ENCODE results near the gene RTL10.
A peak's percentile ranks its signal among the peaks of the same experiment; 100 is the strongest.

Gene RTL10

GRCh38 chr22:19854778-19855503 lies at the start of gene RTL10, which contains the start of gene GNB1L:
RTL10 (minus strand) TSS chr22:19854874; CDS start chr22:19852261, 2,613 bp downstream.
GNB1L (minus strand) TSS chr22:19854874; CDS start chr22:19821355, 33,519 bp downstream.
- Histone ChIP-seq H3K4me3 (ENCODE audit: low read depth in 1 of 2, low read length in 2 of 2) (peak within 1 kb of the TSS; percentile 89 to 96), H3K36me3 (ENCODE audit: control insufficient read depth in 1 of 2, insufficient read depth in 2 of 2, low read length in 2 of 2) (peaks cover 15 to 29% of the 10 kb centered on the region in 2 donors), H3K27me3 (ENCODE audit: low read depth, low read length) (no peaks in the 10 kb centered on the region), H3K4me1 (ENCODE audit: control insufficient read depth in 1 of 2, insufficient read depth in 2 of 2, low read length in 2 of 2) (peaks cover 20 to 26% of the 10 kb centered on the region in 2 donors), H3K9me3 (ENCODE audit: control insufficient read depth in 1 of 2, low read length in 2 of 2) (no peaks in the 10 kb centered on the region), H3K27ac (ENCODE audit: low read length) (peak within 1 kb of the TSS; percentile 88)

GRCh38 chr22:19904174-19904856 lies 49.6 kb upstream of the RTL10 start:
- no peak overlapping the region for H3K27ac ChIP-seq (ENCODE audit: low read length)
- H3K9me3 ChIP-seq (ENCODE audit: control insufficient read depth in 1 of 2, low read length in 2 of 2): no peaks in the 10 kb centered on the region
- H3K4me1 ChIP-seq (ENCODE audit: control insufficient read depth in 1 of 2, insufficient read depth in 2 of 2, low read length in 2 of 2): no peaks in the 10 kb centered on the region

GRCh38 chr22:19903513-19903912 lies 48.8 kb upstream of the RTL10 start:
- H3K27me3 ChIP-seq (ENCODE audit: low read depth, low read length): no peaks in the 10 kb centered on the region
- H3K4me1 ChIP-seq (ENCODE audit: control insufficient read depth in 1 of 2, insufficient read depth in 2 of 2, low read length in 2 of 2): no peaks in the 10 kb centered on the region
- no peak overlapping the region for H3K27ac ChIP-seq (ENCODE audit: low read length)
- no peaks in the 10 kb centered on the region for H3K9me3 ChIP-seq (ENCODE audit: control insufficient read depth in 1 of 2, low read length in 2 of 2)
- no peak overlapping the region for H3K4me3 ChIP-seq (ENCODE audit: low read depth in 1 of 2, low read length in 2 of 2)
- H3K36me3 ChIP-seq (ENCODE audit: control insufficient read depth in 1 of 2, insufficient read depth in 2 of 2, low read length in 2 of 2): peaks cover 6 to 38% of the 10 kb centered on the region in 2 donors

More at GRCh38 chr22:19904174-19904856, 49.6 kb upstream of the RTL10 start:
- Histone ChIP-seq H3K27me3 (ENCODE audit: low read depth, low read length) (no peaks in the 10 kb centered on the region), H3K4me3 (ENCODE audit: low read depth in 1 of 2, low read length in 2 of 2) (no peak overlapping the region), H3K36me3 (ENCODE audit: control insufficient read depth in 1 of 2, insufficient read depth in 2 of 2, low read length in 2 of 2) (peaks cover 0 to 31% of the 10 kb centered on the region in 2 donors)

- Histone ChIP-seq H3K4me3 (ENCODE audit: low read depth in 1 of 2, low read length in 2 of 2) (no peak overlapping the region), H3K27me3 (ENCODE audit: low read depth, low read length) (no peaks in the 10 kb centered on the region), H3K4me1 (ENCODE audit: control insufficient read depth in 1 of 2, insufficient read depth in 2 of 2, low read length in 2 of 2) (no peaks in the 10 kb centered on the region), H3K9me3 (ENCODE audit: control insufficient read depth in 1 of 2, low read length in 2 of 2) (no peaks in the 10 kb centered on the region), H3K36me3 (ENCODE audit: control insufficient read depth in 1 of 2, insufficient read depth in 2 of 2, low read length in 2 of 2) (peaks cover 6 to 43% of the 10 kb centered on the region in 2 donors), H3K27ac (ENCODE audit: low read length) (no peak overlapping the region)
Observed at GRCh38 chr22:19903031-19903430, 48.4 kb upstream of the RTL10 start.

GRCh38 chr22:19902245-19902715 lies 47.6 kb upstream of the RTL10 start:
- Histone ChIP-seq H3K4me1 (ENCODE audit: control insufficient read depth in 1 of 2, insufficient read depth in 2 of 2, low read length in 2 of 2) (no peaks in the 10 kb centered on the region), H3K27me3 (ENCODE audit: low read depth, low read length) (no peaks in the 10 kb centered on the region), H3K36me3 (ENCODE audit: control insufficient read depth in 1 of 2, insufficient read depth in 2 of 2, low read length in 2 of 2) (peaks cover 6 to 49% of the 10 kb centered on the region in 2 donors), H3K4me3 (ENCODE audit: low read depth in 1 of 2, low read length in 2 of 2) (no peak overlapping the region), H3K27ac (ENCODE audit: low read length) (no peak overlapping the region), H3K9me3 (ENCODE audit: control insufficient read depth in 1 of 2, low read length in 2 of 2) (no peaks in the 10 kb centered on the region)

GRCh38 chr22:19901577-19902244 lies 47.0 kb upstream of the RTL10 start:
- no peak overlapping the region for H3K27ac ChIP-seq (ENCODE audit: low read length)
- H3K4me3 ChIP-seq (ENCODE audit: low read depth in 1 of 2, low read length in 2 of 2): no peak overlapping the region
- no peaks in the 10 kb centered on the region for H3K27me3 ChIP-seq (ENCODE audit: low read depth, low read length)
- peaks cover 6 to 55% of the 10 kb centered on the region in 2 donors for H3K36me3 ChIP-seq (ENCODE audit: control insufficient read depth in 1 of 2, insufficient read depth in 2 of 2, low read length in 2 of 2)
- H3K4me1 ChIP-seq (ENCODE audit: control insufficient read depth in 1 of 2, insufficient read depth in 2 of 2, low read length in 2 of 2): no peaks in the 10 kb centered on the region
- H3K9me3 ChIP-seq (ENCODE audit: control insufficient read depth in 1 of 2, low read length in 2 of 2): no peaks in the 10 kb centered on the region

- Histone ChIP-seq H3K36me3 (ENCODE audit: control insufficient read depth in 1 of 2, insufficient read depth in 2 of 2, low read length in 2 of 2) (peaks cover 6 to 49% of the 10 kb centered on the region in 2 donors), H3K27me3 (ENCODE audit: low read depth, low read length) (no peaks in the 10 kb centered on the region), H3K4me3 (ENCODE audit: low read depth in 1 of 2, low read length in 2 of 2) (no peak overlapping the region), H3K27ac (ENCODE audit: low read length) (no peak overlapping the region), H3K9me3 (ENCODE audit: control insufficient read depth in 1 of 2, low read length in 2 of 2) (no peaks in the 10 kb centered on the region), H3K4me1 (ENCODE audit: control insufficient read depth in 1 of 2, insufficient read depth in 2 of 2, low read length in 2 of 2) (no peaks in the 10 kb centered on the region)
Observed at GRCh38 chr22:19900707-19901436, 46.2 kb upstream of the RTL10 start.

GRCh38 chr22:19898831-19899567 lies 44.3 kb upstream of the RTL10 start:
- H3K4me1 ChIP-seq (ENCODE audit: control insufficient read depth in 1 of 2, insufficient read depth in 2 of 2, low read length in 2 of 2): no peaks in the 10 kb centered on the region
- peaks cover 13 to 62% of the 10 kb centered on the region in 2 donors for H3K36me3 ChIP-seq (ENCODE audit: control insufficient read depth in 1 of 2, insufficient read depth in 2 of 2, low read length in 2 of 2)
- H3K27ac ChIP-seq (ENCODE audit: low read length): no peak overlapping the region
- no peaks in the 10 kb centered on the region for H3K9me3 ChIP-seq (ENCODE audit: control insufficient read depth in 1 of 2, low read length in 2 of 2)
- no peak overlapping the region for H3K4me3 ChIP-seq (ENCODE audit: low read depth in 1 of 2, low read length in 2 of 2)
- H3K27me3 ChIP-seq (ENCODE audit: low read depth, low read length): no peaks in the 10 kb centered on the region

GRCh38 chr22:19898145-19898544 lies 43.5 kb upstream of the RTL10 start:
- Histone ChIP-seq H3K27ac (ENCODE audit: low read length) (no peak overlapping the region), H3K4me3 (ENCODE audit: low read depth in 1 of 2, low read length in 2 of 2) (no peak overlapping the region), H3K4me1 (ENCODE audit: control insufficient read depth in 1 of 2, insufficient read depth in 2 of 2, low read length in 2 of 2) (no peaks in the 10 kb centered on the region), H3K36me3 (ENCODE audit: control insufficient read depth in 1 of 2, insufficient read depth in 2 of 2, low read length in 2 of 2) (peaks cover 22 to 65% of the 10 kb centered on the region in 2 donors), H3K27me3 (ENCODE audit: low read depth, low read length) (no peaks in the 10 kb centered on the region), H3K9me3 (ENCODE audit: control insufficient read depth in 1 of 2, low read length in 2 of 2) (no peaks in the 10 kb centered on the region)

GRCh38 chr22:19897726-19898125 lies 43.1 kb upstream of the RTL10 start:
- H3K27me3 ChIP-seq (ENCODE audit: low read depth, low read length): no peaks in the 10 kb centered on the region
- H3K4me1 ChIP-seq (ENCODE audit: control insufficient read depth in 1 of 2, insufficient read depth in 2 of 2, low read length in 2 of 2): peaks cover 0 to under 1% of the 10 kb centered on the region in 2 donors
- H3K9me3 ChIP-seq (ENCODE audit: control insufficient read depth in 1 of 2, low read length in 2 of 2): no peaks in the 10 kb centered on the region
- H3K36me3 ChIP-seq (ENCODE audit: control insufficient read depth in 1 of 2, insufficient read depth in 2 of 2, low read length in 2 of 2): peaks cover 26 to 69% of the 10 kb centered on the region in 2 donors
- no peak overlapping the region for H3K27ac ChIP-seq (ENCODE audit: low read length)
- H3K4me3 ChIP-seq (ENCODE audit: low read depth in 1 of 2, low read length in 2 of 2): no peak overlapping the region
